Posterior vena cava (tissue), 2 donors: ENCODE results near the gene NRXN3. TPM values are rescaled to one million over a fixed set of nuclear protein-coding genes. Genes with fewer than 3 reads are reported as not detected.

Source experiments
- DNase-seq: peaks from one replicate; pipeline ENCODE4 v3.0.0-alpha.2; 2020; ENCODE audit warnings: low spot score
- intact Hi-C, 2 donors: fragments of 100-400 bp; cut with DNase I; formaldehyde crosslinking; loops; one replicate each; pipeline versions ENCODE4 v1.14.1 to v1.14.2; 2022 to 2023
- total RNA-seq, 2 donors: library from RNA; stranded (reverse); fragmentation: NEBNext Ultra II Directional; extraction: Animal tissue kit (Norgen Biotek cat#: 25700); gene quantifications; one replicate each; pipeline ENCODE4 v1.2.1, GENCODE V29; 2021
- donor health status: DM: yes; HTN: yes; CAD: no.
- donor health status: DM: yes; HTN: yes; CAD: no.

NRXN3 gene
- total RNA-seq, 2 donors from 2014 or later, result 11.8 to 14.3 TPM

GRCh38 chr14:79652513-79653307, 1482.5 kb downstream of the NRXN3 start:
- DNase-seq, result no peak
- intact Hi-C loops, result no loop called here

- DNase-seq, result no peak
- intact Hi-C loops, result no loop called here
These were observed 1485.9 kb downstream of the NRXN3 start for GRCh38 chr14:79656056-79656455.

GRCh38 chr14:79656496-79656895, 1486.3 kb downstream of the NRXN3 start:
- DNase-seq, result no peak
- intact Hi-C loops, result no loop called here

- intact Hi-C loops, result no loop called here
- DNase-seq, result no peak
These were observed 1488.0 kb downstream of the NRXN3 start for GRCh38 chr14:79658221-79658620.

- DNase-seq, result no peak
- intact Hi-C loops, result no loop called here
These were observed 1488.6 kb downstream of the NRXN3 start for GRCh38 chr14:79658769-79659168.

GRCh38 chr14:79660053-79660939, 1490.1 kb downstream of the NRXN3 start:
- no peak for DNase-seq
- intact Hi-C loops, result no loop called here

- intact Hi-C loops, result no loop called here
- DNase-seq, result no peak
These were observed 1491.6 kb downstream of the NRXN3 start for GRCh38 chr14:79661752-79662151.

- no peak for DNase-seq
- intact Hi-C loops, result no loop called here
These were observed 1493.3 kb downstream of the NRXN3 start for GRCh38 chr14:79663453-79663852.

GRCh38 chr14:79665556-79665955, 1495.4 kb downstream of the NRXN3 start:
- intact Hi-C loops, result no loop called here
- no peak for DNase-seq

GRCh38 chr14:79668951-79669350, 1498.8 kb downstream of the NRXN3 start:
- no peak for DNase-seq
- intact Hi-C loops, result no loop called here

- DNase-seq, result no peak
- intact Hi-C loops, result no loop called here
These were observed 1500.6 kb downstream of the NRXN3 start for GRCh38 chr14:79670811-79671210.

- no peak for DNase-seq
- intact Hi-C loops, result loop anchor here in 1 of 2 donors (5.0 kb wide), 1 partner anchor 522 kb away; no protein-coding TSS in a partner anchor
These were observed 1509.9 kb downstream of the NRXN3 start for GRCh38 chr14:79680087-79680486.

GRCh38 chr14:79686196-79686595, 1516.0 kb downstream of the NRXN3 start:
- DNase-seq, result no peak
- intact Hi-C loops, result no loop called here

GRCh38 chr14:79690960-79691359, 1520.8 kb downstream of the NRXN3 start:
- DNase-seq, result no peak
- intact Hi-C loops, result no loop called here

- no peak for DNase-seq
- intact Hi-C loops, result no loop called here
These were observed 1523.8 kb downstream of the NRXN3 start for GRCh38 chr14:79693935-79694334.

- intact Hi-C loops, result no loop called here
- no peak for DNase-seq
These were observed 1525.1 kb downstream of the NRXN3 start for GRCh38 chr14:79695307-79695706.

- intact Hi-C loops, result no loop called here
- DNase-seq, result no peak
These were observed 1528.1 kb downstream of the NRXN3 start for GRCh38 chr14:79698298-79698711.

- DNase-seq, result no peak
- intact Hi-C loops, result no loop called here
These were observed 1529.0 kb downstream of the NRXN3 start for GRCh38 chr14:79699206-79699605.

- intact Hi-C loops, result no loop called here
These were observed 1531.2 kb downstream of the NRXN3 start for GRCh38 chr14:79701371-79701770.

GRCh38 chr14:79702197-79702596, 1532.0 kb downstream of the NRXN3 start:
- no peak for DNase-seq
- intact Hi-C loops, result no loop called here

More at GRCh38 chr14:79701371-79701770, 1531.2 kb downstream of the NRXN3 start:
- no peak for DNase-seq
